H4 (cell line): ENCODE data around the gene HSPA12B. TPM values are rescaled to one million over a fixed set of nuclear protein-coding genes. Genes with fewer than 3 reads are reported as not detected.
A peak's percentile ranks its signal among the peaks of the same experiment; 100 is the strongest.

Experiments
- DNase-seq: peaks from one replicate; pipeline ENCODE4 v3.0.0-alpha.2; 2015; ENCODE audit warnings: low spot score
- total RNA-seq: library from RNA; depleted of rRNA; stranded (reverse); fragments of >200 nt; shearing (Covaris generic); gene quantifications from 2 replicates; pipeline ENCODE4 v1.2.3, GENCODE V29; 2014; rRNA removed

The HSPA12B gene
- 0.12 TPM in 1 of 2 replicates, not detected in the other for total RNA-seq

GRCh38 chr20:3732327-3733118 lies at the start of gene HSPA12B:
Gene HSPA12B, plus strand, starts transcription at chr20:3732685. Its CDS starts 5,990 bp downstream, at chr20:3738675.
- no peak for DNase-seq

- DNase-seq, result no peak
These were observed 47.1 kb upstream of the HSPA12B start for GRCh38 chr20:3685341-3685740.

- no peak for DNase-seq
These were observed 46.1 kb upstream of the HSPA12B start for GRCh38 chr20:3686421-3686820.

GRCh38 chr20:3686867-3687321 lies 45.6 kb upstream of the HSPA12B start:
- peak; percentile 89 for DNase-seq

- peak; percentile 44 for DNase-seq
These were observed 44.8 kb upstream of the HSPA12B start for GRCh38 chr20:3687655-3688054.

GRCh38 chr20:3689978-3690377 lies 42.5 kb upstream of the HSPA12B start:
- DNase-seq, result no peak

GRCh38 chr20:3690413-3690812 lies 42.1 kb upstream of the HSPA12B start:
- no peak for DNase-seq

- no peak for DNase-seq
These were observed 41.2 kb upstream of the HSPA12B start for GRCh38 chr20:3691306-3691705.

GRCh38 chr20:3691897-3692296 lies 40.6 kb upstream of the HSPA12B start:
- no peak for DNase-seq

- no peak for DNase-seq
These were observed 39.7 kb upstream of the HSPA12B start for GRCh38 chr20:3692706-3693294.

GRCh38 chr20:3693376-3693775 lies 39.1 kb upstream of the HSPA12B start:
- no peak for DNase-seq

- no peak for DNase-seq
These were observed 37.6 kb upstream of the HSPA12B start for GRCh38 chr20:3694864-3695263.

GRCh38 chr20:3696200-3696599 lies 36.3 kb upstream of the HSPA12B start:
- DNase-seq, result no peak

GRCh38 chr20:3696745-3697587 lies 35.5 kb upstream of the HSPA12B start:
- DNase-seq, result no peak

- DNase-seq, result no peak
These were observed 34.7 kb upstream of the HSPA12B start for GRCh38 chr20:3697588-3698305.

- no peak for DNase-seq
These were observed 33.9 kb upstream of the HSPA12B start for GRCh38 chr20:3698591-3699001.

GRCh38 chr20:3699037-3699436 lies 33.4 kb upstream of the HSPA12B start:
- DNase-seq, result no peak

- DNase-seq, result no peak
These were observed 31.2 kb upstream of the HSPA12B start for GRCh38 chr20:3701061-3701998.

GRCh38 chr20:3702611-3703391 lies 29.7 kb upstream of the HSPA12B start:
- DNase-seq, result no peak

- DNase-seq, result no peak
These were observed 28.4 kb upstream of the HSPA12B start for GRCh38 chr20:3704087-3704486.
